ENCODE results near the gene ZNF571. TPM values are rescaled to one million over a fixed set of nuclear protein-coding genes. Genes with fewer than 3 reads are reported as not detected.

The ZNF571 gene
- 1.1 and 3.0 TPM in 2 replicates for polyA plus RNA-seq (2012; rRNA removed)
- 1.3 and 1.6 TPM in 2 replicates for polyA plus RNA-seq (2012; cell fraction: cytosol; rRNA removed)
- 2.1 and 3.7 TPM in 2 replicates for polyA plus RNA-seq (2012; cell fraction: nucleus; rRNA removed)

GRCh38 chr19:37594304-37594981 is at the start of gene ZNF571, which contains the start of gene ZNF540:
ZNF571 (minus strand) TSS chr19:37594792; CDS start chr19:37586676, 8,116 bp downstream.
ZNF540 (plus strand) TSS chr19:37594876; CDS start chr19:37598448, 3,572 bp downstream.
- H3K9me3 ChIP-seq, result peaks cover 12% of the 10 kb centered on the region; the same call in 1 of the 2 replicates
- no peaks in the 10 kb centered on the region; the same call in 1 of the 2 replicates for H3K79me2 ChIP-seq (ENCODE audit: insufficient read depth)
- H3K9me2 ChIP-seq, result no peaks in the 10 kb centered on the region
- peak within 1 kb of the TSS; percentile 88 to 97 for H3K4me3 ChIP-seq (ENCODE audit: low read depth in 2 of 2, low read length in 1 of 2)
- peak within 1 kb of the TSS; percentile 90 for H3K4me2 ChIP-seq
- H2AFZ ChIP-seq (ENCODE audit: low read depth), result peak within 1 kb of the TSS; percentile 98
- ChIA-PET CTCF (interaction anchor here (0.6 to 1.8 kb wide), 3 partner anchors 43 to 621 kb away, joined by 3 to 16 read pairs (median 6); no protein-coding TSS in a partner anchor), POLR2A (interaction anchor here (1.0 to 2.3 kb wide), 4 partner anchors 60 to 516 kb away, joined by 3 to 14 read pairs (median 4); partner anchors contain the start of genes ZFP30, ZNF420, ZNF573 and ZNF793)
- no peaks in the 10 kb centered on the region for H4K20me1 ChIP-seq (ENCODE audit: insufficient read depth)
- under 1% methylated on average over 30 of the region's 53 CpGs for WGBS (ENCODE audit: low lambda C conversion rate)
- H3K4me1 ChIP-seq (ENCODE audit: control insufficient read depth in 1 of 2, insufficient read depth in 2 of 2, low read depth in 1 of 2, low read length in 1 of 2), result peaks cover 0 to 5% of the 10 kb centered on the region in 2 experiments; a peak in 2 of 4 replicates
- peaks cover 8% of the 10 kb centered on the region for H3F3A ChIP-seq (replicated peaks; ENCODE audit: insufficient read depth)
- H3K36me3 ChIP-seq (replicated peaks in 1 of 2; ENCODE audit: control insufficient read depth in 1 of 2, insufficient read depth in 2 of 2, low read length in 1 of 2), result no peaks in the 10 kb centered on the region
- no peaks in the 10 kb centered on the region for H3K27me3 ChIP-seq (ENCODE audit: insufficient read depth)
- H3K9ac ChIP-seq, result peak within 1 kb of the TSS; percentile 65
- peak within 1 kb of the TSS; percentile 37 to 79; a peak in 3 of 4 replicates for H3K27ac ChIP-seq (ENCODE audit: low read depth in 2 of 2, low read length in 1 of 2)
- DNase-seq, result peak; percentile 87
- peak; percentile 80 for TF ChIP-seq NRF1 (IDR thresholded peaks at IDR 0.05; ENCODE audit: low read depth, low read length)
- TF ChIP-seq RXRA (IDR thresholded peaks at IDR 0.05; ENCODE audit: borderline replicate concordance, low read depth), result no peak
- 0 out of 2 replicates have a peak, but pooled peaks have one; percentile 26 for TF ChIP-seq FOXJ3 (CRISPR knock-in tag; IDR thresholded peaks at IDR 0.05)
- TF ChIP-seq ZBTB33 (IDR thresholded peaks at IDR 0.05; ENCODE audit: borderline replicate concordance, low read depth), result no peak
- no peak for TF ChIP-seq EZH2phosphoT487 (IDR thresholded peaks at IDR 0.05; ENCODE audit: borderline replicate concordance, low read depth)
- no peak for TF ChIP-seq ELF1 (IDR thresholded peaks at IDR 0.05)
- TF ChIP-seq YY1 (IDR thresholded peaks at IDR 0.05; ENCODE audit: low read depth), result peak; percentile 18; the same call in 1 of the 2 replicates
- TF ChIP-seq TAF1 (IDR thresholded peaks at IDR 0.05; ENCODE audit: borderline replicate concordance, low read depth, low read length), result no peak
- peak; percentile 83 for TF ChIP-seq CHD2 (IDR thresholded peaks at IDR 0.05; ENCODE audit: low read length, partially characterized antibody)
- no peak for TF ChIP-seq PBX3 (IDR thresholded peaks at IDR 0.05)
- TF ChIP-seq FOXM1 (IDR thresholded peaks at IDR 0.05; ENCODE audit: low read depth), result no peak
- TF ChIP-seq MAX (IDR thresholded peaks at IDR 0.05; ENCODE audit: low read depth), result peak; percentile 4; the same call in 1 of the 2 replicates
- no peak for TF ChIP-seq RAD21 (IDR thresholded peaks at IDR 0.05; ENCODE audit: low read length)
- peak; percentile 66; the same call in 1 of the 2 replicates for TF ChIP-seq POLR2AphosphoS5 (IDR thresholded peaks at IDR 0.05; ENCODE audit: low read depth, low read length)
